SU-DHL-6 (cell line): Measurements from ENCODE around the gene LAMTOR4.
"Not testable (repeated sequence)": the region's sequence is repeated elsewhere in the genome, so short reads cannot be mapped to it uniquely, and the experiment has no call there.

Experiments used
- CTCF ChIP-seq: fragments of 200-600 bp; sonication (generic); IDR thresholded peaks from one replicate; pipeline ENCODE4 v1.5.1; 2017; ENCODE audit warnings: antibody characterized with exemption, mild to moderate bottlenecking, low read length, moderate library complexity; ENCODE audit not compliant: insufficient read depth, poor library complexity, severe bottlenecking
- EZH2phosphoT487 ChIP-seq: fragments of 200-600 bp; sonication (generic), shearing (Covaris generic); conservative IDR thresholded peaks from 2 replicates; pipeline ENCODE4 v1.6.1; 2018; ENCODE audit warnings: mild to moderate bottlenecking, antibody characterized with exemption, low read length, moderate library complexity, mixed read lengths

- not testable (repeated sequence) for TF ChIP-seq CTCF, EZH2phosphoT487
Observed at GRCh38 chr7:100182616-100183015, 33.9 kb downstream of the LAMTOR4 start.
